ENCODE results near the gene RALGPS2.
"Not testable (repeated sequence)": the region's sequence is repeated elsewhere in the genome, so short reads cannot be mapped to it uniquely, and the experiment has no call there.

Gene RALGPS2

DNA sequence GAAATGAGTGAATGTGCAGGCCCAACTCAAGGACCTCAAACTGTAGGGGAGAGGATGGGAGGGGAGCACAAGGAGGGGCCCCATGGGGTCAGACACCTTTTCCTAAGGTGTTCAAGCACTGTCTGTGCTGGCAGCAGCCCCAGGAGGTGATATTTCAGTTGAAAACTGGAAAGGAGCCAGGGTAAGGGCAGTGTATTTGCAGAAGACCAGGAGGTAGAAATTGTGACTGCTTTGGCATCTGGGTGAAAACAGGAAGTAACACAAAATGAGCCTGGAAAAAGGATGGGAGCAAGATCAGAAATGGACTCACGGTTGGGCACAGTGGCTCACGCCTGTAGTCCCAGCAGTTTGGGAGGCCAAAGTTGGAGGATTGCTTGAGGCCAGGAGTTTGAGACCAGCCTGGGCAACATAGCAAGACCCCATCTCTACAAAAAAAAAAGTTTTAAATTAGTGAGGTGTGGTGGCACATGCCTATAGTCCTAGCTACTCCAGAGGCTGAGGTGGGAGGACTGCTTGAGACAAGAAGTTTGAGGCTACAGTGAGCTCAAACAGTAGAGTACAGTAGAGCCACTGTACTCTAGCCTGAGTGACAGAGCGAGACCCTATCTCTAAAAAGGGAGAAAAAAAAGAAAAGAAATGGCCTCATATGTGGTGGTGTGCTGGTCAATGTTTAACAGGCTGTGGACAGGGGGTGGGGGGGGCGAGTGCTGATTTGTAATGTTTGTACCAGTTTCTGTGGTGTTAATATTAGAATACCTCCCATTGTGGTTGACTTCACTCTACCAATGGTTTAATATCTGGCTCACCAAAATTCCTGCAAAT, 222.0 kb downstream of the RALGPS2 start:
- no peak for DNase-seq

DNA sequence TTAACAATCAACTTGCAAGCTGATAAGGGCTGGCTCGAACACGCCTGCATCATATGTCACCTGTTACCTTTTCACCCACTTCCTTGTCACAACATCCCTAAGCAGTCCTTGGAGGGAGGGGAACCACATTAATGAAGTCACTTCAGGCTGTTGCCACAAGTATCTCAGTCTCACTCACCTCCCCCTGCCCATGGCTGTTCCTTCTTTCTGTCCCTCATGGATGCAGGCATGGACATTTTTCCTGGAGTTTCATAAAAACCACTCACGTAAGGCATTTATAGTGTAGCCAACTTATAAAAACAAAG, 222.6 kb downstream of the RALGPS2 start:
- DNase-seq, result no peak

DNA sequence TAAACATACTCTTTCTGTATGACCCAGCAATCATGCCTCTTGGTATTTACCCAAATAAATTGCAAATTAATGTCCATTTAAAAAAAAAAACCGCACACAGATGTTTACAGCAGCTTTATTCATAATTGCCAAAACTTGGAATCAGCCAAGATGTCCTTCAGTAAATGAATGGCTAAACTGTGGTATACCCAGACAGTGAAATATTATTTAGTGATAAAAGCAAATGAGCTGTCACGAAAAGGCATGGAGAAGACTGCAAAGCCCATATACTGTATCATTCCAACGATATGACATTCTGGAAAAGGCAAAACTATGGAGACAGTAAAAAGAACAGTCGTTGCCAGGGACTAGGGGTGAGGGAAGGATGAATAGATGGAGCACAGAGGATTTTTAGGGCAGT, 223.6 kb downstream of the RALGPS2 start:
- DNase-seq, result no peak

DNA sequence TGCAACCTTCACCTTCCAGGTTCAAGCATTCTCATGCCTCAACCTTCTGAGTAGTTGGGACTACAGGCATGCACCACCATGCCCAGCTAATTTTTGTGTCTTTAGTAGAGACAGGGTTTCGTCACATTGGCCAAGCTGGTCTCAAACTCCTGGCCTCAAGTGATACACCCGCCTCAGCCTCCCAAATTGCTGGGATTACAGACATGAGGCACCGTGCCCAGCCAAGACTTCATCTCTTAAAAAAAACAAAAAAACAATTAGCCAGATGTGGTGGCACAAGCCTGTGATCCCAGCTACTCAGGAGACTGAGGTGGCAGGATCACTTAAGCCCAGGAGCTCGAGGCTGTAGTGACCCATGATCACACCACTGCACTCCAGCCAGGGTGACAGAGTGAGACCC, 224.8 kb downstream of the RALGPS2 start:
- not testable (repeated sequence) for DNase-seq

DNA sequence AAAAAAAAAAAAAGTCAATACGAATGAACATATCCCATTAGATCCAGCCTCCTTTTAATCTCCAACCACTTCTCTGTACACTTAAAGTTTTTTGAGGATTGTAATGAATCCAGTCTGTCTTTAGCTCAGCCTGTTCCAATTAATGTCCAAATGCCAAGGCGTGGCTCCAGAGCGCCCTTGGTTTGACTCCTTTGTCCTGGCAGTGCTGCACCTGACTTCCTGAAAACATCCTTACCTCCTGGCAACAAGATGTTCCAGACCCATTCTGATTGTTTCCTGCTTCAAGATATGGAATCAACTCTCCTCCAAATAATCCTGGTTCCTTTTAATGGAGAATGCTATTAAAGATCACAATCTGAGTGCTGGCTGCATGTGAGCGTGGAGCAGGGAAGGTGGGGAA, 226.6 kb downstream of the RALGPS2 start:
- DNase-seq, result no peak

DNA sequence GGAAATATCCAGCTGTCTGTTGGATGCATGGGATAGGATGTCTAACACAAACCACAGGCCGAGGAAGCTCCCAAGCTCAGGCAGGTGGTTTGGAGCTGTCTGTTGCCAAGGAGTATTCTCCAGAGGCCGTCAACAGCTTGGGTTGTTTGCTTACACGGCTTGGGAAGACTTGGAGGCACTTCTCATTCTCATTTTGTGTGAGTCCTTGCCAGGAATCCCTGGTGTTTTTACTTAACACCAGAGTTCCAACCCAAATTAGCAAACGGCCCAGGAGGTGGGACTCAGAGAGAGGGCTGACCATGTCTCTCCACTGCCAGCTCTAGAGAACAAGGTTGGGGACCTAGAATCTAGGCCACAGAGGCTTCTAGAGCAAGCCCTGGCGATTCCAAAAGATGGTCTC, 228.0 kb downstream of the RALGPS2 start:
- DNase-seq, result no peak

DNA sequence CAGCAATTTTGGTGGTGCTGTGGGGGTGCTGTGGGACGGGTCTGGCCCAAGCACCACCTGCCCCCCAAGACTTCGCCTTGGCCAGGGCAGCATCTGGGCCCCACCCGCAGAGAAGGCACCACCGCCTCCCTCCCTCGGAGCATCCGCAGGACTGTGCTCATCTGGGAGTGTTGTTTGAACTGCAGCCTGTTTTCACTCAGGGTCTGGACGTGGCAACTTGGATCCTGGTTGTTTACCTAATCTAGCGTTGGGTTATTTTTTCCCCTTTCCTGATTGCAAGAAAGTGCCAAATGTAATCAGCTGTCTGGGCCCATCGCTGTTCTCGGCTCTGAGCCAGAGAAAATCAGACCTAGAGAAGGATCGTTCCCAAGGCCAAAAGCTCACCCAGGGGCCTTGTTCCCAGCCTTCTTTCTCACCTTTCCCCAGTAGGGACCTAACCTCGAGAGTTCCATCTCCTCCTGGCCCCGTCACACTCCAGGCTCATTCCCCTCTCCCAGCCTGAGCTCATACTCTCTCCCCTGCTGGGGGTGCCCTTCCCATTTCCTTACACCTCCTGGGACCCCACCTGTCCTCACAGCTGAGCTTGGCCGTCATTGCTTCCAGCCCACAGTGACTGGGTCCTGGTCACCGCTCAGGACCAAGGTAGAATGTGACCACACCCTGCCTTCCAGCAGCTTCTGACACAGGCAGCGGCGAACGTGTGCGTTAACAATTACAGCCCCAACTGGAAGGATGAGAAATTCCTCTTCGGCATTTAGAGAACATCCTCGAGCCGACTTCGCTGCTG, 228.7 kb downstream of the RALGPS2 start:
- DNase-seq, result no peak

DNA sequence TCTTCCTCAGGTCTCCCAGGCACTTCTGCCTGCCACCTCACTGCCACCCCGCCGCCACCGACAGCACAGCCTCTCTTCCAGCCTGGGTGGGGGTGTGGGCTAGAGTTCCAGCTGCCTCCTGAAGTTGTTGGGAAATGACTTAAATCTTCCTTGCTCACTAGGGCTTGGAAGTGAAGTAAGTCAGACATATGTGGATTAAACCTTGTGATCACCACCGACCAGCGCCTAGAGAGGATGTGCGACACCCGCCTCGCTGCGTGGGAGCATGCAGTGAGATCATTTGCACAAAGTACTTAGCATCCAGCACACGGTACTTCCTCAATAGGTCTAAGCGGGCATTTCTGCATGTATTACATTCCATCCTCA, 229.3 kb downstream of the RALGPS2 start:
- no peak for DNase-seq

DNA sequence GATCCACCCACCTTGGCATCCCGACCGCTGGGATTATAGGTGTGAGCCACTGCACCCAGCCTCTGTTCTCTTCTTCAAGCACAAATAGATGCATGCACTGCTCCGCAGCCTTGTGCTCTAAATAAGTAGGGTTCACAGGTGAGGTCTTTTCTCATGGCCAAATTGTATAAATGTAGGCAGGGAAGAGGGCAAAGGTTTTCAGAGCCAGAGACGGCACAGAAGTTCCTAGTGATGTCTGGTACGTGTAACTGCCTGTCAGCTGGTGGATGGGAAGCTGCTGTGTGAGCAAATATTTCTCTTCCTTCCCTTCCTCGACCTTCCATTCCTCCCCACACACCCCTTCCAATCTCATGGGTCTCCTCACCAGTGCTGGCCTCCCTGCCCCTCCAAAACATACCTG, 229.9 kb downstream of the RALGPS2 start:
- no peak for DNase-seq

DNA sequence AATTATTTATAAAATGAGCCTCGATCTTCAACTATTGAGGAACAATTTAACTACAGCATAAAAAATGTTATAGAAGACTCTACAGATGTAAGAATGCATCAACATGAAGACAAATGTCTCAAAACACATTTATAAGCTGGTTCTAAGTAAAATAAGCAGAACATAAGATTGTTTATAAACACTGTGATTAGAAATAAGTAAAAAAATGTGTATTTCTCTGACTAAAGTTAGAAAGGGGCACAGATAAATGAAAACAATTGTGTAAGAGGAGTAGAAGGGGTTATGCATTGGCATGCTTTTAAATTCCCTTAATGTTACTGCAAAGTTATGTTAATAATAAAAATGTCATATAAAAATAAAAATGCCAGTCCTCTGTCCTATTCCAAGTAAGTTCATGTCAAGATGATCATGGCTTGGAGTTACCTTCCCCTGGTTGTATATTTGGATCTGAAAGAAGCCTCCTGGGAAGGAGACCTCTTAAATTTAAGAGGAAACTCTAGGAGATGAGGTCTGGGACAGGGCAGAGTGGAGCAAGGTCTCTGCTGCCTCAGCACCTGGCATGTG, 230.4 kb downstream of the RALGPS2 start:
- DNase-seq, result no peak

DNA sequence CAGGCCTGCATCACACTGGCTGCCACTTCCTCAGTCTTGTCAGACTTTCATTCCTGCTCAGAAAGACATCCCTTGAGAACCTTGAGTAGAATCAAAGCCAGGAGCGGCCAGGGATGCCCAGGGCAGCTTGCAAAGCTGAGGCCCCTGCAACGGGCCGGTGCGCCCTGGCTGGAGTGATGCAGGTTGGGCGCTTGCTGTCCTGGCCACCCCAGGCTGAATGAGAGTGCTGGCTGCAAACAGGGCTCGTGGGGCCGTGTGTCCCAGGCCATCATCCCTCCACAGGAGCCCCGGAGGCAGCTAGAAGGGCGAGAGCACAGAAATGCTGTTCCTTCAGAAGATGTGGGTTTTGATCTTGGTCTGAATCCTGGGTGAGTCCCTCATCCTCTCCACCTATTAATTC, 233.4 kb downstream of the RALGPS2 start:
- DNase-seq, result no peak

DNA sequence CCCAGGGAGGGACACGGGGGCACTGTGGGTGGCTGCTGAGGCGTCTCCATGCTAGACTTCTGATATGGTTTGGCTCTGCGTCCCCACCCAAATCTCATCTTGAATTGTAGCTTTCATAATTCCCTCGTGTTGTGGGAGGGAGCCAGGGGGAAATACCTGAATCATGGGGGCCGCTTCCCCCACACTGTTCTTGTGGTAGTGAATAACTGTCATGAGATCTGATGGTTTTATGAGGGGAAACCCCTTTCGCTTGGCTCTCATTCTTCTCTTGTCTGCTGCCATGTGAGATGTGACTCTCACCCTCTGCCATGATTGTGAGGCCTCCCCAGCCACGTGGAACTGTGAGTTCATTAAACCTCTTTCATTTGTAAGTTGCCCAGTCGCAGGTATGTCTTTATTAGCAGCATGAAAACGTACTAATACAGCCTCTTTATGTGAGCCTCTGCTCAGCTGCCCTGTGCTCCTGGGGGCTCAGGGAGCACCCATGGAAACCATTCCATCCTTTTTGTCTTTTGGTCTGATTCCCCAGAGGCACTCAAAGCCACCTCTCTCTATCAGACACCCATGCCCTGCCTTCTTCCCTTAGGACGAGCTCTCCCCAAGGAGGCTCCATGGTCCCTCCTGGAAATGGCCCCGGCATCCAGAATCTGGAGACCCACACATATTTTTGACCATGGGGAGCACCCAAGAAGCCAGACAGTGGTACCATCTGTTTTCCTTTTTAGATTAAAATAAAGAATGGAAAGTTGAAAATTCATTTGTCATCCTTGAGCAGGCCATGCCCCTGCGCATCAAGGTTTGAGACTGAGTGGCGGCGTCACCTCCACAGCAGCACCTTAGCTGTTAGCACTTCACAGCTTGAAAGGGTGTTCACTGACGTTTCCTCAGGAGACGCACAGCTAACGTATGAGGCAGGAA, 234.8 kb downstream of the RALGPS2 start:
- no peak for DNase-seq

DNA sequence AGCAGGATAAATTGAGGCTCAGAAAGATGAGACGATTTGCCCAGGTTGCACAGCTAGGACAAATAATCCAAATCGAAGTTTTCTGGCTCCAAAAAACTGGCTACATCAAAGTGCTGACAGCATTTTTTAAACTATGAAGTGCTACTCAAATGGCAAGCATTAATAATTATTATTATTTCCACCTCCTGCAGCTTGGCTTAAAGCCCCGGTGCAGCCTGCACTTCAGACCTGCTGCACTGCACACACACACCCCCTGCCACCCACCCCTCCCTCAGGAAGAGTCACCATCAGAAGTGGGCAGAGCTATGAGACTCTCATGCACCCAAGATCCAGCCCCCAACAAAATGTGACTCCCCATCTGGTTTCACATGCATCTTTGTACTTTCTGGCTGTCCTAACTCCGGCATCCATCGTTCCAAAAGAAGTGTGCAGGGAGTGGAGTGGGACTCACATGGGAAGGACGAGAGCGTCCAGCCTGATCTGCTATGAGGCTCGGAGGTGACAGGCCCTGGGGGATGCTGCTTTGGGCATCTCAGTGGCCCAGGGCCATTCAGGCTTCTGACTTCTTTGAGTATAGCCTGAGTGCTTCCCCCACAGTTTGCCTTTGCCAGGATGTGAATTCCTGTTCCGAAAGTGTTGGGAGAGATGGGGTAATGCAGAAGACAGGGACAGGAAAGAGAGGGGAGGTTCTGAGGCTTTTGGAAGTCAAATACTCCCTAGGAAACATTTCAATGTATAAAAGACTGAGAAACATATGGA, 235.6 kb downstream of the RALGPS2 start:
- DNase-seq, result no peak

DNA sequence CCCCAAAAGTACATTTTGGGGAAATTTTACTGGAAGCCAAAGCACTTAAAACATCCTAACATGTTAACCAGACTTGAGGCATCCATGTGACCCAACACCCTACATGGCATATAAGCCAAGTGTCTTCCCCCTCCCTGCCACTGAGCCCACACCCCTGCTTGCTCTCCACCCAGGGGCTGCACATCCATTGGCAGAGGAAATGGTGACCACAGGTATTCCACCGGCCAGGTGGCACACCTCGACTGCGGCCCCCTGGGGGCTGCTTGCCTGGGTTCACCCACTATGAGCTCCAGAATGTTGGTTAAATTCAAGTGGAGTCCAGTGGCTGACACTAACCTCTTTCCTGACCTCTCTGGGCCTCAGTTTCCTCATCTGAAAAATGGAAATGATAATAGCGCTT, 236.3 kb downstream of the RALGPS2 start:
- no peak for DNase-seq

DNA sequence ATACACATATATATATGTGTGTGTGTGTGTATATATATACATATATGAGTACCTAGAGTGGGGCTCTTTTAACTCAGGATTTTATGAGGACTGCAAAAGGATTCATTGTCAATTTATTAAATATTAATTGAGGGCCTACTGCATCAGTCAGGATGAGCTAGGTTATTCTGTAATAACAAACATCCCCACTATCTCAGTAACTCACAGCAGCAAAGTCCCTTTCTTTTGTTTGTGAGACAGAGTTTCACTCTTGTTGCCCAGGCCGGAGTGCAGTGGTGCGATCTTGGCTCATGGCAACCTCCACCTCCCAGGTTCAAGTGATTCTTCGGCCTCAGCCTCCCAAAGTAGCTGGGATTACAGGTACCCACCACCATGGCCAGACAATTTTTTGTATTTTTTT, 236.8 kb downstream of the RALGPS2 start:
- no peak for DNase-seq

DNA sequence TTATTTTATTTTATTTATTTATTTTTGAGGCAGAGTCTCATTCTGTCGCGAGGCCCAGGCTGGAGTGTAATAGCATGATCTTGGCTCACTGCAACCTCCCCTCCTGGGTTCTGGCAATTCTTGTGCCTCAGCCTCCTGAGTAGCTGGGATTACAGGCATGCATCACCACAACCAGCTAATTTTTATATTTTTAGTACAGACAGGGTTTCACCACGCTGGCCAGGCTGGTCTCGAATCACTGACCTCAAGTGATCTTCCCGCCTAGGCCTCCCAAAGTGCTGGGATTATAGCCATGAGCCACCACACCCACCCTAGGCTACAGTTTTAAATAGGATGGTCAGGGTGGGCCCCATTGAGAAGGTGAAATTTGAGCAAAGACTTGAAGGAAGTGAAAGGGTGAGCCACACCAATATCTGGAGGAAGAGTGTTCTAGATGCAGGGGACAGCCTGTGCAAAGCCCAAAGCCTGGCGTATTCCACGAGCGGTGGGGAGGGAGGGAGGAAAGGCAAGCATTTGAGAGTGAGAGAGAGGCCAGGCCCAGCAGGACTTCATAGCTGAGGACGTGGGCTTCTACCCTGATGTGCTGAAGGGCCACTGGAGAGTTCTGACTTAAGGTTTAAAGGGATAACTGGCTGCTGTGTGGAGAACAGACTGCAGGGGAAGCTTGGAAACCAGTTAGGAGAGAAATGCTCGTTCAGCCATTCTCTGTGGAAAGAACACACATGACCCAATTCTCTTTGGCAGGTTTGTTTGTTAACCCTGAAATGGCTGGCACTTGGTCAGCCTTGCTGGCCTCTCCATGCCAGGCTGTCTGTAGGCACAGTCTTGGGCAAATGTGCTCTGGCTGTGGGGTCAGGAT, 238.0 kb downstream of the RALGPS2 start:
- DNase-seq, result no peak

DNA sequence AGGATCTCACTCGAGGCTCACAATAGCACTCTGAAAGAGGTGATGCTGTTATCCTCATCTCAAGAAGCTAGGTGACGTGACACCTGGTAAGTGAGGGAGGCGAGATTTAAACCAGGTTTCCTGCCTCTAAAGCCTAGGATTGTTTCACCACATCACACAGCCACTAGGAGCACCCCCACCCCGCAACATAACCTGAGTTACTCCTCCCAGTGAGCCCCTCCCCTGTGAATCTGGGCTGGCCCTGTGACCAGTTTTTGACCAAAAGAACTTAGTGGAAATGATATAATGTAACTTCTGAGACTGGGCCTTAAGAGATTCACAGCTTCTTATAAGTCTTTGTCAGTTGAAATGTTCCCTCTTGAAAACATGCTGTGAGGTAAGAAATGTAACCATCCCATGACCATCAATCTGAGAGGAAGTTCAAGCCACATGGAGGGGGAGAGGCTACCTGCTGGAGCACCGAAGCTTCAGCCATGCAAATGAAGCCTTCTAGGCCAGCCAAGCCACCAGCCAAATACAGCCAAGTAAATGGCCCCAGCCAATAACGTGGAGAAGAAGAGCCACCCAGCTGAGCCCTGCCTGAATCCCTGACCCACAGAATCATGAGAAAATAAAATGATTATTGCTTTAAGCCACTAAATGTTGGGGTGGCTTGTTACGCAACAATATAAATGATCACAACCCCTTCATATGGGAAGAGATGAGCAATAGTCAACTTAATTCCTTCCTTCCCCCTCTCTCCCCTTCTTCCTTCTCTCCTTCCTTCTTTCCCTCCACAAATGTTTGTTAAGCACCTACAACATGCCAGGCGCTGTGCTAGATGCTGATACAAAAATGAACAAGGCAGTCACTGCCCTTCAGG, 239.7 kb downstream of the RALGPS2 start:
- no peak for DNase-seq

DNA sequence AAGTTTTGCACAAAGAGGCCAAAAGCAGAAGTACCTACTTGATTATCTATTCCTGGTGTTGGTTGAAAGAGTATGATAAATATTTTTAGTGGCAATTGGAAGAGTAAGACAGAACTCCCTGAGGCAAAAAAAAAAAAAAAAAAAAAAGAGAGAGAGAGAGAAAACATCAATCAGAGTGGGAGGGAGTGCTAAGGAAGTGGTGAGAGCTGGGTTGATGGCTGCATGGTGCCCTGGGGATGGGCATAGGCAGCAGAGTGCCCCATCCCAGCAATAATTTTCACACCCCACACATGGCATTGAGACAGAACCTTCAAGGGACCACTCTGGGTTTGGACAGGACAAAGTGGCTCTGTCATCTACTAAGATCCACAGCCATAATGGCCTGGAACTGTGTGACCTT, 241.3 kb downstream of the RALGPS2 start:
- no peak for DNase-seq

DNA sequence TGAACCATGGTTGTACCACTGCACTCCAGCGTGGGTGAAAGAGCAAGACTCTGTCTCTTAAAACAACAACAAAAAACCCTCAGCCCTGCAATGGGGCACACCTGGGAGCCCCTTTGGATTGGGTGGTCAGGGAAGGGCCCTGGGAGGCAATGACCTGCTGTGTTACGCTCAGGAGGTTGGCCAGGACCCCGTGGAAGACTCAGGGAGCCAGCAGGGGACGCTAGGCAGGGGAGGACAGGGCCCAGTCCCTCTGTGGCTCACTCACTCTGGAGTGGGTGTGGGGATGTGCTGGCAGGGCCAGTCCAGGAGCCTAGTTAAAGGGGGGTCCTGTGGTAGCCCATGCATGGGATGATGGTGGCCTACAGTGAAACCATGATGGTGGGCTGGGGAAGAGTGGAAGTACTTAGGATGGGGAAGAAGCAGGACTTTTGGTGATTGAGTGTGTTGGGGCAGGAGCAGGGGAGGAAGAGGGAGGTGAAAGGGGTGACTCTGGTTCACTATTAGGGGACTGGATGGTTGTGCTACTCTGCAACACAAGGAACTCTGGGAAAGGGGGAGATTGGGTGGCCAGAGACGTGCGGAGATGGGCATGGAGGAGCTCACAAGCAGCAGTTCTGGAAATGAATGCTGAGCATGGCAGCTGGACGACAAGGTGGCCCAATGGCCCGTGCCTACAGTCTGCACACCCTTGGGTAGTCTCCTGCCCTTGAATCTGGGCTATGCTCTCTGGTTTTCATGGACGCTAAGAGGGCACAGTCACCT, 244.4 kb downstream of the RALGPS2 start:
- no peak for DNase-seq

DNA sequence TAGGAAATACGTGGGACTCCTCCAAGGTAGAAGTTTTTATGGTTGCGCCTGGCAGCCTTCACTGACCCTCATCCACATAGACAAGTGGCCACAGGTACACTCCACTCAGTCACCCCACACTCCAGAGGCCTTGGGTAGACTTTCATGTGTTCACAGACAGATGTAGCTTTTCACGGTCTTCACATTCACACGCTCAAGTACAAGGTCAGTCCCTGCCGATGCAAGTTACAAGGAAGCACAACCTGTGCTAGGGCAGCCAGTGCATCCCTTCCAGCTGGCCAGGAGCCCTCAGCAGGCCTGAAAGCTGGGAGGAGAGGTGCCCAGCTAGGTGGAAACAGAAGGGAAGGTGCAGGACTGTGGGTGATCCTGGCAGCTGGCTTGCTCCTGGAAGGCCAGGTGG, 245.1 kb downstream of the RALGPS2 start:
- no peak for DNase-seq

Measured in activated CD4-positive, alpha-beta T cell treated with anti-CD3 and anti-CD28 coated beads, Interleukin-2, amount 50 U/mL, for 16 hours (primary cell).